Hepatocyte (in vitro differentiated cells): ENCODE measurements around the gene FGFBP1.

Experiments used
- EZH2 ChIP-seq: fragments of 200-600 bp; sonication (generic); IDR thresholded peaks from 2 replicates; pipeline ENCODE4 v1.6.1; 2016; ENCODE audit warnings: antibody characterized with exemption, mild to moderate bottlenecking, borderline replicate concordance
- EZH2phosphoT487 ChIP-seq: fragments of 200-600 bp; sonication (generic); IDR thresholded peaks from one replicate; pipeline ENCODE4 v1.6.1; 2018; ENCODE audit warnings: antibody characterized with exemption, mild to moderate bottlenecking, low read depth, moderate library complexity; ENCODE audit not compliant: unreplicated experiment, severe bottlenecking
- TF ChIP-seq, protein P1 (sequence below): fragments of 200-600 bp; sonication (generic); IDR thresholded peaks from 2 replicates; pipeline ENCODE4 v1.5.1; 2016; ENCODE audit warnings: antibody characterized with exemption, mild to moderate bottlenecking; ENCODE audit not compliant: poor library complexity

DNA sequence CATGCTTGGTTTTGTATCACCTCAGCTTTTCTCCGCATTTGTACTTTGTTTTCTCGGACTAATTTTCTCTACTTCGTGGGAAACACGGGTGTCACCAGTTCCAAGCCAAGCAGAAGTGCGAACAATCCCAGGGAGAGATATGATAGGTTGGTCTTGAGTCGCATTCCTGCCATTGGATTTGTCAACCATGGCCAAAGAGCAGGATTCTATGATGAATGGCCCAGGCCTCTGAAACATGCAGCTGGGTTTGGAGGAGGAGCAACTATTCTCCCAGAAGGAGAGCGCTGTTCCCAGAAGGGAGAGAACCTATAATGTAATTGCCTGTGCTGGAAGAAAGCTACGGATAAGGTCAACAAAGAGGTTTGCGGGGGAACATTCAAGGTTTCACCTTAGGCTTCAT lies 10.3 kb upstream of the FGFBP1 start:
- TF ChIP-seq EZH2 (no peak), EZH2phosphoT487 (no peak)
- TF ChIP-seq, protein P1, sequence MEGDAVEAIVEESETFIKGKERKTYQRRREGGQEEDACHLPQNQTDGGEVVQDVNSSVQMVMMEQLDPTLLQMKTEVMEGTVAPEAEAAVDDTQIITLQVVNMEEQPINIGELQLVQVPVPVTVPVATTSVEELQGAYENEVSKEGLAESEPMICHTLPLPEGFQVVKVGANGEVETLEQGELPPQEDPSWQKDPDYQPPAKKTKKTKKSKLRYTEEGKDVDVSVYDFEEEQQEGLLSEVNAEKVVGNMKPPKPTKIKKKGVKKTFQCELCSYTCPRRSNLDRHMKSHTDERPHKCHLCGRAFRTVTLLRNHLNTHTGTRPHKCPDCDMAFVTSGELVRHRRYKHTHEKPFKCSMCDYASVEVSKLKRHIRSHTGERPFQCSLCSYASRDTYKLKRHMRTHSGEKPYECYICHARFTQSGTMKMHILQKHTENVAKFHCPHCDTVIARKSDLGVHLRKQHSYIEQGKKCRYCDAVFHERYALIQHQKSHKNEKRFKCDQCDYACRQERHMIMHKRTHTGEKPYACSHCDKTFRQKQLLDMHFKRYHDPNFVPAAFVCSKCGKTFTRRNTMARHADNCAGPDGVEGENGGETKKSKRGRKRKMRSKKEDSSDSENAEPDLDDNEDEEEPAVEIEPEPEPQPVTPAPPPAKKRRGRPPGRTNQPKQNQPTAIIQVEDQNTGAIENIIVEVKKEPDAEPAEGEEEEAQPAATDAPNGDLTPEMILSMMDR = no peak
